K562 (cell line): ENCODE measurements around the gene HMGXB3. TPM values are rescaled to one million over a fixed set of nuclear protein-coding genes. Genes with fewer than 3 reads are reported as not detected.

Source experiments
- ATF3 ChIP-seq, 2 experiments: fragments of 450-650 bp in 1 of 2; sonication (generic) in 1 of 2; formaldehyde crosslinking in 1 of 2; IDR thresholded peaks in 1 of 2; conservative IDR thresholded peaks in 1 of 2; 2 replicates each; pipeline versions ENCODE4 v1.6.1 to v1.8.1; 2016 to 2023; ENCODE audit warnings: mild to moderate bottlenecking in 2 of 2, moderate library complexity in 2 of 2, inconsistent platforms in 1 of 2, missing genetic modification reagents in 1 of 2
- CBX1 ChIP-seq: sonication (generic); IDR thresholded peaks from 2 replicates; pipeline ENCODE4 v1.6.1; 2016; ENCODE audit warnings: antibody characterized with exemption, low read depth, mild to moderate bottlenecking
- CGGBP1 ChIP-seq: fragments of 250-450 bp; sonication (Bioruptor Pico); IDR thresholded peaks from 2 replicates; pipeline ENCODE4 v1.9.0; 2021; ENCODE audit warnings: mild to moderate bottlenecking
- CLOCK ChIP-seq: fragments of 250-450 bp; sonication (Bioruptor Pico); IDR thresholded peaks from 2 replicates; pipeline ENCODE4 v1.4.0; 2020; ENCODE audit warnings: mild to moderate bottlenecking, moderate library complexity, borderline replicate concordance
- CTBP1 ChIP-seq: fragments of 450-650 bp; IDR thresholded peaks from 2 replicates; pipeline ENCODE4 v1.6.1; 2016; ENCODE audit warnings: borderline replicate concordance
- E2F1 ChIP-seq: sonication (generic); formaldehyde crosslinking; IDR thresholded peaks from 2 replicates; pipeline ENCODE4 v1.8.1; 2023; ENCODE audit warnings: mild to moderate bottlenecking, missing genetic modification reagents, moderate library complexity
- FOSL1 ChIP-seq: fragments of 200-800 bp; sonication (Bioruptor generic); conservative IDR thresholded peaks from 2 replicates; pipeline ENCODE4 v1.6.1; 2016; ENCODE audit warnings: missing genetic modification characterization, missing compliant biosample characterization
- FOXP1 ChIP-seq: sonication (generic); formaldehyde crosslinking; IDR thresholded peaks from 2 replicates; pipeline ENCODE4 v1.8.0; 2022; ENCODE audit warnings: mild to moderate bottlenecking, missing genetic modification reagents
- HDAC2 ChIP-seq: fragments of 450-650 bp; IDR thresholded peaks from 2 replicates; pipeline ENCODE4 v1.6.1; 2016; ENCODE audit warnings: mild to moderate bottlenecking
- L3MBTL2 ChIP-seq: fragments of 450-650 bp; IDR thresholded peaks from 2 replicates; pipeline ENCODE4 v1.6.1; 2016; ENCODE audit warnings: mild to moderate bottlenecking, moderate library complexity
- MYC ChIP-seq, 2 experiments: fragments of 250-450 bp in 1 of 2; sonication (Bioruptor Pico) in 1 of 2; IDR thresholded peaks; 2 replicates each; pipeline versions ENCODE4 v1.5.1 to v1.6.1; 2012 to 2021; ENCODE audit warnings: low read depth in 2 of 2, borderline replicate concordance in 1 of 2, improper control_type of control experiment in 1 of 2, low read length in 1 of 2, mild to moderate bottlenecking in 1 of 2, moderate library complexity in 1 of 2
- OTX1 ChIP-seq: fragments of 450-650 bp; formaldehyde crosslinking; IDR thresholded peaks from 2 replicates; pipeline ENCODE4 v1.4.0; 2022; ENCODE audit warnings: mild to moderate bottlenecking
- RNF219 ChIP-seq: fragments of 250-450 bp; sonication (Bioruptor Pico); IDR thresholded peaks from 2 replicates; pipeline ENCODE4 v1.5.0; 2022; ENCODE audit warnings: mild to moderate bottlenecking
- SNAPC5 ChIP-seq: fragments of 250-450 bp; sonication (Bioruptor Pico); IDR thresholded peaks from 2 replicates; pipeline ENCODE4 v1.8.0; 2021; ENCODE audit warnings: moderate library complexity, mild to moderate bottlenecking, inconsistent platforms
- ZBTB9 ChIP-seq: fragments of 450-650 bp; formaldehyde crosslinking; IDR thresholded peaks from 2 replicates; pipeline ENCODE4 v1.4.0; 2020; ENCODE audit warnings: mild to moderate bottlenecking, moderate library complexity
- ZNF445 ChIP-seq: fragments of 250-450 bp; sonication (Bioruptor Pico); IDR thresholded peaks from 2 replicates; pipeline ENCODE4 v1.4.0; 2020; ENCODE audit warnings: low read depth, mild to moderate bottlenecking, moderate library complexity
- ZNF551 ChIP-seq: fragments of 250-450 bp; sonication (Bioruptor Pico); IDR thresholded peaks from 2 replicates; pipeline ENCODE4 v1.5.0; 2021; ENCODE audit warnings: mild to moderate bottlenecking, moderate library complexity
- ZNF830 ChIP-seq: fragments of 250-450 bp; sonication (Bioruptor Pico); IDR thresholded peaks from 2 replicates; pipeline ENCODE4 v1.5.0; 2021; ENCODE audit warnings: mild to moderate bottlenecking
- polyA plus RNA-seq, 8 experiments: library from polyadenylated mRNA; depleted of rRNA in 4 of 8; stranded (reverse) in 5 of 8; unstranded in 3 of 8; fragments of >200 nt; fragmentation: Nextera tagmentation in 2 of 8; fragmentation: Illumina TruSeq in 1 of 8; extraction: Ambion mirVana in 2 of 8; extraction: Trizol in 1 of 8; gene quantifications; 2 replicates each; pipeline versions ENCODE4 v1.2.1 to v1.2.3, GENCODE V29; 2011 to 2014; ENCODE audit warnings: inconsistent platforms in 1 of 8, missing spikeins in 1 of 8
- total RNA-seq, 7 experiments: library from RNA; depleted of rRNA in 6 of 7; stranded (reverse); fragments of >200 nt in 6 of 7; fragmentation: Illumina TruSeq in 2 of 7; extraction: Trizol in 2 of 7; gene quantifications; 2 replicates each; pipeline versions ENCODE4 v1.2.1 to v1.2.3, GENCODE V29; 2011 to 2021; ENCODE audit warnings: low replicate concordance in 1 of 7

HMGXB3 gene
- total and polyA plus RNA-seq, 9 of the 15 experiments (the other 6 are each of a cell fraction or from before 2014, with no cell fraction given), result 1.8 to 44.1 (median 32.2) TPM

GRCh38 chr5:150058480-150059126 is 58.1 kb downstream of the HMGXB3 start (continued):
- peak; percentile 67 for TF ChIP-seq MYC (IDR thresholded peaks at IDR 0.05; ENCODE audit: low read depth, low read length)
- no peak for TF ChIP-seq MYC (CRISPR knock-in tag; IDR thresholded peaks at IDR 0.05; ENCODE audit: borderline replicate concordance, low read depth)
- no peak for TF ChIP-seq ZNF445 (CRISPR knock-in tag)
- no peak for TF ChIP-seq CLOCK (CRISPR knock-in tag)
- TF ChIP-seq ZNF551, result no peak
- TF ChIP-seq OTX1 (CRISPR knock-in tag), result no peak
- TF ChIP-seq L3MBTL2, result peak; percentile 58
- no peak for TF ChIP-seq FOXP1 (CRISPR knock-in tag)
- TF ChIP-seq FOSL1 (tag), result peak; percentile 83
- peak; percentile 27; the same call in 1 of the 2 replicates for TF ChIP-seq ATF3 (IDR thresholded peaks at IDR 0.05)
- no peak for TF ChIP-seq ATF3 (CRISPR knock-in tag; conservative IDR thresholded peaks at IDR 0.05)
- TF ChIP-seq CBX1, result no peak
- TF ChIP-seq SNAPC5 (CRISPR knock-in tag), result no peak
- no peak for TF ChIP-seq E2F1
- TF ChIP-seq ZBTB9, result 0 out of 2 replicates have a peak, but pooled peaks have one; percentile 28
- no peak for TF ChIP-seq ZNF830
- TF ChIP-seq CGGBP1 (CRISPR knock-in tag), result no peak
- TF ChIP-seq RNF219 (CRISPR knock-in tag), result no peak
- TF ChIP-seq CTBP1, result peak; percentile 51
- peak; percentile 35; the same call in 1 of the 2 replicates for TF ChIP-seq HDAC2
